ENCODE results near the gene PBLD.

- no peak for TF ChIP-seq CTCF (IDR thresholded peaks at IDR 0.05; ENCODE audit: low read length)
- no peak for TF ChIP-seq EZH2 (IDR thresholded peaks at IDR 0.05; ENCODE audit: borderline replicate concordance, low read length)
Measured at GRCh38 chr10:68269562-68270290, 63.0 kb downstream of the PBLD start.
